GM19099 (cell line): ENCODE results near the gene ATP2A3.

Experiments
- POLR2A ChIP-seq: IDR thresholded peaks from 3 replicates; pipeline ENCODE4 v1.6.1; 2011; ENCODE audit warnings: low read depth; ENCODE audit not compliant: insufficient read length; ENCODE audit errors: extremely low read depth

ATP2A3 gene

GRCh38 chr17:3919123-3919624 lies 45.1 kb downstream of the ATP2A3 start:
- TF ChIP-seq POLR2A: no peak

GRCh38 chr17:3918372-3919122 lies 45.7 kb downstream of the ATP2A3 start:
- no peak for TF ChIP-seq POLR2A

GRCh38 chr17:3917391-3917931 lies 46.8 kb downstream of the ATP2A3 start:
- no peak for TF ChIP-seq POLR2A

- TF ChIP-seq POLR2A: no peak
Observed at GRCh38 chr17:3916825-3917224, 47.4 kb downstream of the ATP2A3 start.

- no peak for TF ChIP-seq POLR2A
Observed at GRCh38 chr17:3915995-3916696, 48.1 kb downstream of the ATP2A3 start, which contains the start of gene P2RX1. P2RX1 (minus strand) TSS chr17:3916465; CDS start chr17:3916225, 240 bp downstream.

- no peak for TF ChIP-seq POLR2A
Observed at GRCh38 chr17:3915581-3915994, 48.6 kb downstream of the ATP2A3 start.

- no peak for TF ChIP-seq POLR2A
Observed at GRCh38 chr17:3914312-3914670, 49.9 kb downstream of the ATP2A3 start.

GRCh38 chr17:3913531-3914311 lies 50.5 kb downstream of the ATP2A3 start:
- TF ChIP-seq POLR2A: no peak

GRCh38 chr17:3912827-3913226 lies 51.4 kb downstream of the ATP2A3 start:
- no peak for TF ChIP-seq POLR2A

- TF ChIP-seq POLR2A: peak; percentile 42
Observed at GRCh38 chr17:3911271-3912053, 52.8 kb downstream of the ATP2A3 start.

- TF ChIP-seq POLR2A: no peak
Observed at GRCh38 chr17:3910420-3911270, 53.6 kb downstream of the ATP2A3 start.

GRCh38 chr17:3909257-3909656 lies 55.0 kb downstream of the ATP2A3 start:
- TF ChIP-seq POLR2A: no peak

GRCh38 chr17:3907483-3908216 lies 56.6 kb downstream of the ATP2A3 start:
- no peak for TF ChIP-seq POLR2A
